ENCODE measurements around the gene ANO7.
"Not testable (repeated sequence)": the region's sequence is repeated elsewhere in the genome, so short reads cannot be mapped to it uniquely, and the experiment has no call there.

Gene ANO7

DNA sequence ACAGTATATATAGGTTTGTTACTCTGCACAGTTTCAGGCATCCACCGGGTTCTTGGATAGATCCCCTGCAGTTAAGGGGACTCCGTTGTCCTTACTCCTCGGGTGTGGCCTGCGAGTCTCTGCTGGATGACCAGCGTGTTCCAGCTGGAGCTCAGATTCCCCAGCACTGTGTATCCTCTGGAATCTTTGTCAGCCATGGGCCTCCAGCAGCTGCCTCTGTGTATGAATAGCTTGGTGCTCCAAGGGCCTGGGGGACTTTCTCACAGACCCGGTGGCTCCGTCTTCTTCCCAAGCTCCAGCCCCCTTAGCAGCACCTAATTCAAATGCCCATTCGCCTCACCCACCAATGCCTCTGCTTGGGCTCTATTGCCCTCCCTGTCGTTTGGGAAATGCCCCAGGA, 6.3 kb downstream of the ANO7 start:
- no peak for DNase-seq

DNA sequence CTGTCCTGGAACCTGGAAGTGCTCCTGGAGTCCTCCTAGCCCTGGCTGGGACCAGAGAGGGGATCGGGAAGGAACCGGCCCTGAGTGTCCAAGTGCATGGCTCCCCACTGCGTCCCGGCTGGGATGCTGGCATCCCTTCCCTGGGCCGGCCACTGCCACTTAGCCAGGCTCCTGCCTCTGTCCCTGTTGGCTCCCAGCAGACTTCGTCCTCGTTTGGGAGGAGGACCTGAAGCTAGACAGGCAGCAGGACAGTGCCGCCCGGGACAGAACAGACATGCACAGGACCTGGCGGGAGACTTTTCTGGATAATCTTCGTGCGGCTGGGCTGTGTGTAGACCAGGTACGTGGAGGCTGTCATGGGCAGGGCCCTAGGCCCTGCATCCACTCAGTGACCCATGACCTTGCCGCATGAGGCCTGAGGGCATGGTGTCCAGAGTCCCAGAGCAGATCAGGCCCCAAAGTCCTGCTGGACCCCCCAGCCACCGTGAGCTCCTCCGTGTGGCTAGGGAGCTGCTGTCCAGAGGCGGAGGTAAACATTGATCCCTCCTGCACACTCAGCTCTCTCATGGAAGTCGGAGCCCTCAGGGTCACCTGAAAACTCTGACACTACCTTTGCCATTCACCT, 7.1 kb downstream of the ANO7 start:
- DNase-seq, result no peak

DNA sequence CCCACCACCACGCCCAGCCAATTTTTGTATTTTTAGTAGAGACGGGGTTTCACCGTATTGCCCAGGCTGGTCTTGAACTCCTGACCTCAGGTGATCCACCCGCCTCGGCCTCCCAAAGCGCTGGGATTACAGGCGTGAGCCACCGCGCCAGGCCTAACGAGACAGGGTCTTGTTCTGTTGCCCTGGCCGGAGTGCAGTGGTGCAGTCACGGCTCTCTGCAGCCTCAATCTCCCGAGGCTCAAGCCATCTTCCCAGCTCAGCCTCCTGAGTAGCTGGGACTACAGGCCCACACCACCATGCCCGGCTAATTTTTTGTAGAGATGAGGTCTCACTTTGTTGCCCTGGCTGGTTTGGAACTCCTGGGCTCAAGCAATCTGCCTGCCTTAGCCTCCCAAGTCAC, 8.8 kb downstream of the ANO7 start:
- not testable (repeated sequence) for DNase-seq

DNA sequence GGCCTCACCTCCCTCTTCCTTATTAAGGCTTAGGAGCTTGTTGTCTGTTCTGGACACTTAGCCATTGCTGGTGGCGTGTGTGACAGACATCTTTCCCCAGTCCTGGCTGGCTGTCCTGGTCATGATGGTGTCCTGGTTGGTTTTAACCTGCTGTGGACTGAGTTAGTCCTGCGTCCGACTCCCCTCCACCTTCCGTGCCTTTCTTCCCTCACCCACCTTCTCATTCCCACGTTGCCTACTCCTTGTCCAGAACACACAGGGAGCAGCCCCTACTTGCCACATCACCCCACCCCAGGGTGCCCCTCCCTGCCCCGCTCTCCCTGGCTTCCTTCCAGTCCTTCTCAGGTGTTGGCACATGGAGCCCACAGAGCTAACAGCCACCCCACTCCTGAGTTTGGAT, 9.5 kb downstream of the ANO7 start:
- no peak for DNase-seq

DNA sequence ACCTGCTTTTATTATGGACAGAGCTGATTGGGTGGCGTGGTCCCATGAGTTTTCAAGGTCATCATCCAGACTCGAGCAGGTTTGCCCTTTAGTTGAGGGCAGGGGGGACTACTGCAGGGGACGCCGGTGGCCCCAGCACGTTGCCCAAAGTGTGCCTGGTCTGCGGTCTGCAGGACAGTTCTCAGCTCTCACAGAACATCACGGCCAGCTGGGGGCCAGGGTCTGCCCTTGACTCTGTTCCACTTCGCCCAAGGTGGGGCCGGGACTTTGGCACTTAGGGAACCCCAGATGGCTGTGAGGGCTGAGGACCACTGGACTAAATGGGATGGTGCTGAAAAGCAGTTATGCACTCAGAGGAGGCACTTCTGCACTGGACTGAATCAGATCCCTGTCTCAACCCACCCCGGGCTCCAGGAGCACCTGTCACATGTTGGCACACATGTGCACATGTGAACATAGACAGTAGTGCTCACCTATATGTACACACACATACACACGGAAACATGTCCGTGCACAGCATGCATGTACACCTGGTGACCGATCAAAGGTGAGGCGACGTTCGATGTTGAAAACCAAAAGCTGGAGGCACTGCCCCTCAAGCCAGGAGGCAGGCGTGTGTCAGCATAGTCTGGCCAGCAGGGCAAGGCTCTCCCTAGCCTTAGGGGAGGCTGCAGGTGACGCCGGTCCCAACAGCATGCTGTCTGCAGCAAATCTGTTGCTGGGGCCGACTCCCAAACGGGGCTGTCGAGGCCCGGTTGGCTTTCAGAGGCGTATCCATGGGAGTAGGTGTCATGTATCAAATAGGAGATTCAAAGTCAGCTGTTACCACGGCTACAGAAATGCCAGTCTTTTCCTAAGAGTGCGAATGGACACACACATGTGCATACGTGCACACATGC, 10.2 kb downstream of the ANO7 start:
- no peak for DNase-seq

DNA sequence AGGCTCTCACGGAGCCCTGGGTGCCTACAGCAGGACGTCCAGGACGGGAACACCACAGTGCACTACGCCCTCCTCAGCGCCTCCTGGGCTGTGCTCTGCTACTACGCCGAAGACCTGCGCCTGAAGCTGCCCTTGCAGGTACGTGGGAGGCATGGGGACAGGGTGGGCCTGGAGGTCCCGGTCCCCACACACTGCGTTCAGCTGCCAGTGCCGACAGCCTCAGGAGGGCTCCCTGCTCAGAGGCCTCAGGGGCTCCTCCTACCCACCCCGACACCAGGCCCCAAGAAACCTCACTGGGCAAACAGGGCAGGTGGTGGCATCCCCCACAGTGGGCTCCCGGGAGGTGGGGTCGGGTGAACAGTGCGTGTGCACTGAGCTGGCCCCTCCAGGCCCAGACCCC, 10.8 kb downstream of the ANO7 start:
- DNase-seq, result no peak

DNA sequence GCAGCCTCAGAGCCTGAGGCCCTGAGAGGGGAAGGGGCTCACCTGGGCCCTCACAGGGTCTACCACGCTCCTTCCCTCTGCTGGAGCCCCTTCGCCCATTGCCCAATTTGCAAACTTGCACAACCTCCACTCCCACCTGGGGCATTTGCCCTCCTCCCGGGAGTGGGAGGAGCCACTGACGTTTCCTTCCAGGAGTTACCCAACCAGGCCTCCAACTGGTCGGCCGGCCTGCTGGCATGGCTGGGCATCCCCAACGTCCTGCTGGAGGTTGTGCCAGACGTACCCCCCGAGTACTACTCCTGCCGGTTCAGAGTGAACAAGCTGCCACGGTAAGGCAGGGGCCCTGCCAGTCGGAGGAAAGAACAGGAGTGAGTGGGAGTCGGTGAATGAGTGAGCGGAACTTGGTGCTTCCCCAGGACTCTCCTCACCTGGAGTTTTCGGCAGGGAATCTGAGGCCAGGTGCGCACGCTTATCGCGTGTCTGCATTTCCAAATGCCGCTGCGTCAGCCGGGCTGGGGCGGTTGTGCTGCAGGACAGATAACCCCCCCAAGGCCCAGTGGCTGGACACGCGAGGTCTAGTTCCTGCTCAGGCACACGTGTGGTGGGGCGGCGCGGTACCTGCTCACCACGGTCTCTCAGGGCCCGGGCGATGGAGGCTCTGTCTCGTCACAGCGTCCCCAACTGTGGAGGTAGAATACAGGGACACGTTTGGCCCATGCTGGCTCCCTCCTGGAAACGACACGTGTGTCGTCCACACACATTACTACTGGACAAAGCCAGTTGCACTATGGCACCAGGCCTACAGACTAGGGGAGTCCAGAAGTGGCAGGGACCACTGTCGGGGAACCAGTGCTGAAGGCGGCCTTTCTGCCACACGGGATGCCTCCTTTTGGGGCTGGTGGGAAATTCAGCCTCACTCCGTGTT, 11.7 kb downstream of the ANO7 start:
- DNase-seq, result no peak

DNA sequence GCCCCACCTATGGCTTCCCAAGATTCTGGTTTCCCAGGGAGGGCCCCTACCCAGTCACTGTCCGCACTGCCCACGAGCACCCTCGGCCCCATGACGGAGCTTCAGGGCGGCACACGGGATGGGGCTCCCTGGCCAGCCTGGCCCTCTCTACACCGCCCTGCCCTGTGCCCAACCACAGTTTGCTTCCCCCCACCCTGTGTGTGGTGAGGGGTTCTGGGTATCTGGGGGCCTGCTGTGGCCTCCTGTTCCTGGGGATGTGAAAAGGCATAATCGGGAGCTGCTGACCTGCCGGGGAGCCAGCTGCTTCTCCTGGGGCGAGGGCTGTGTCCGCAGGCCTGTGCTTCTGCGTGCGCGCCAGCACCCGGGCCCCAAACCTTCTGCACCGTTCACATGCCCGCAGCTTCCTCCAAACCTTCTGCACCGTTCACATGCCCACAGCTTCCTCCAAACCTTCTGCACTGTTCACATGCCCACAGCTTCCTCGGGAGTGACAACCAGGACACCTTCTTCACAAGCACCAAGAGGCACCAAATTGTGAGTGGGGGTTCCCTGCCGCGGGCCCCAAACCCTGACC, 12.4 kb downstream of the ANO7 start:
- DNase-seq, result no peak

DNA sequence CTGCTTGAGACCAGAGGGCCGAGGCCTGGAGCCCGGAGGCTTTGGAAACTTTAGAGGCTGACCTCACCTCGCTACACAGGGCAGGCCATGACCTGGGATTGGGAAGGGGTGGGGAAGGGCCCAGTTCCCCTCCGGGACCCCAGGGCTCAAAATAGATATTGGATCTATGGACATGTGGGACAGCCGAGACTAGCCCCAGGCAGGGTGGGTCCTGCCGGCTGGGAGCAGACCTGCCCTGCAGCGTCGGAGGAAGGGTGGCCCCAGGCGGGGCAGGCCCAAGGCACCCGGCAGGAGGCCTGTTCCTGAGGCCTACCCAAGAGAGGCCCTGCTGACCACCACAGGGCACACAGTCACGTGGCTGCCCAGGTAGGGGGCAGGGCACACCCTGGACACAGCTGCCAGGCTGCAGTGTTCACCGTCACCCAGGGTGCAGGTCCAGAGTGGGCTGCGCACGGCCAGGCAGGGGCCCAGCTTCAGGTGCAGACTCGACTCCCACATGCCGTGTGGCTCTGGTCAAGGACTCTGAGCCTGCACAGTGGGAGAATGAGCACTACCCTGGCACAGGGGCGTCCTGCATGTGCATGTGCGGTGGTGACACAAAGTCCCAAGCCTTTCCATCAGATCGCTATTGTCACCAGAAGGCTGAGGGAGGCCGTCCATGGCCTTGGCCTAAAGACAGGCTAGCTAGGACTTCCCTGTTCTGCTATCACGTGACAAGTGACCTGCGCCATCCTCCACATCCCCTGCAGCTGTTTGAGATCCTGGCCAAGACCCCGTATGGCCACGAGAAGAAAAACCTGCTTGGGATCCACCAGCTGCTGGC, 13.2 kb downstream of the ANO7 start:
- no peak for DNase-seq

DNA sequence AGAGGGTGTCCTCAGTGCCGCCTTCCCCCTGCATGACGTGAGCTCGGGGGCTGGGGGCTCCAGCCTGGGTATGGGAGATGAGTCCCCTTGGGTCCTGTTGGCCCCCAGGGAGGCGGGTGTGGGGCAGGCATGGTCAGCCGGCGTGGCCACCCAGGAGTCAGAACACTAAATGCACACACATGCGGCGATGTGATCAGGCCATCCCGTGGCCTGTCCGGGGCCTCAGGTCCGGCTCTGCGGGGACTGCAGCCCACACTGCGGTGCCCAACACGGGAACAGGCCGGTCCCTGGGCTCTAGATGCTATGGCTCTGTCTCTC, 13.8 kb downstream of the ANO7 start:
- no peak for DNase-seq

DNA sequence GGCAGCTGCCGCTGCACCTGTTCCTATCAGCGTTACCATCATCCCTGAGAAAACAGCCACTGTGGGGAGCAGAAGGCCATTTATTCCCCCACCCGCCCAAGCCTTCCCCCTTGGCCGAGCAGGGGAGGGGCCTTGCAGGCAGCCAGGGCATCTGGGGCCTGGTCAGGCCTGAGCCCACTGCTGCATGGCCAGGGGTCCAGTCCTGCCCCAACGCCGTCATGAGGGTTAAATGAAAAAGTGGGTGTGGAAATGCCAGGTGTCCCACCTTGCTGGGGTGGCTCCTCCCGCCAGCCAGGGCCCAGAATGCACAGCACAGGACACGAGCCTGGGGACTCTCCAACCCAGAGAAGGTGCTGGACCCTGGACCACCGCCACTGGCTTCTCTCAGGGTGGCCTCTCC, 14.2 kb downstream of the ANO7 start:
- DNase-seq, result no peak

DNA sequence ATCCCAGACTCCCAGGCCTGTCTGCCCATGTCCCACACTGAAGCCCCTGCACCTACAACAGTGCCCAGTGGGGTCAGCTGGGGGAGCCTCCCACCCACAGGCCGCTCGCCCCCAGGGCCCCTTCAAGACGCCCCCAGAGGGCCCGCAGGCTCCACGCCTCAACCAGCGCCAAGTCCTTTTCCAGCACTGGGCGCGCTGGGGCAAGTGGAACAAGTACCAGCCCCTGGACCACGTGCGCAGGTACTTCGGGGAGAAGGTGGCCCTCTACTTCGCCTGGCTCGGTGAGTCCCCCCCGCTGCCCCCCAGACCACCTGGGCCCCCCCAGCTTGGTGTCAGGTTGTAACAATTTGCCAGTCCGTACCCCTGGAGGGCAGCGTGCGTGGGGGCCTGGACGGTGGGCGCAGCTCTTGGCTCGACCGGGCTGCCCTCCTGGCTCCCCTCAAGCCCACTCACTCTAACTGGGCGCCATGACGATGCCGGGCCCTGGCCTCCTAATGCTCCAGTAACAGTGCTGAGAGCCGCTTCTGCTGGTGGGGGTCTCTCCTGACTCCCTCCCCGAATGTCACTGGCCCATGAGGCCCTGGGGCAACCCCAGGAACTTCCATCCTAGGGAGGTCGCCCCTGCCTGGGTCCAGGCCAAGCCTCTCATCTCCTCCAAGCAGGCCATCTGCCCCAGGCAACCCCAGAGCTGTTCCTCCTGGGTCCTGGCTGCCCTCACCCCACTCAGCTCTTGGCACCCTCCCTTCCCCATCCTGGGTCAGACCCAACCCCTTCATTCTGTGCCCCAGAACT, 14.9 kb downstream of the ANO7 start:
- DNase-seq, result no peak

DNA sequence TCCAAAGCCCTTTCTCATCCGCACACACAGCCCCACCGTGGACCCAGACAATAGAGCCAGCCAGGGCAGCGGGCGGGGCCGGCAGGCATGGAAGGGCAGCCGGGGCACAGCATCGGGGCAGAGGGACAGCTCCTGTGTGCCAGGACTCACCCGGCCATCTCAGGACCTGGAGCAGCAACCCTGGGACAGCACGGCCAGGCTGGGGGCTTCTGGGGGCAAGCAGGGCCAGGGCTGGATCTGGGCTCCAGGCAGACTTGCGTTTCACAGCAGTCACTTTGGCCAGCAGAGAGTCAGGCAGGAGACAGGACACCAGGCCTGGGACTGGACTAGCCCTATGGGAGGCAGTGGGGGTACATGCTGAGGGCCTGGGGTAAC, 15.5 kb downstream of the ANO7 start:
- no peak for DNase-seq

DNA sequence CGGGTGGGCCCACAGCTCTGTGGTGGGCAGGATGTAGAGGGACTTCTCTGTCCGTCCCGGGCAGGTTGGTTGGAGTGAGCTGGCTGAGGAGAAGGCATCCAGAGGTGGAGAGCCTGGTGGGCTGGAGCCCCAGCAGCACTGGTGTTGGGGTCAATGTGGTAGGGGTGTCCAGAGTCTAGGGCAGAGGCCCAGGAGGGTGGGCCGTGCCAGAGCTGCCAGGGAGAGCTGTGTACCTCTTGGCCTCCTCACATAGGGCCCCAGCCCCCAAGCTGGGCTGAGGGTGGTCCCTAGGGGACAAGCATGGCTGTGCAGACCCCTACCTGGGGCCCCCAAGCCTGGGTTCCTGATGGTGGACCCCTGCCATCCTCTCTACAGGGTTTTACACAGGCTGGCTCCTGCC, 16.0 kb downstream of the ANO7 start:
- no peak for DNase-seq

DNA sequence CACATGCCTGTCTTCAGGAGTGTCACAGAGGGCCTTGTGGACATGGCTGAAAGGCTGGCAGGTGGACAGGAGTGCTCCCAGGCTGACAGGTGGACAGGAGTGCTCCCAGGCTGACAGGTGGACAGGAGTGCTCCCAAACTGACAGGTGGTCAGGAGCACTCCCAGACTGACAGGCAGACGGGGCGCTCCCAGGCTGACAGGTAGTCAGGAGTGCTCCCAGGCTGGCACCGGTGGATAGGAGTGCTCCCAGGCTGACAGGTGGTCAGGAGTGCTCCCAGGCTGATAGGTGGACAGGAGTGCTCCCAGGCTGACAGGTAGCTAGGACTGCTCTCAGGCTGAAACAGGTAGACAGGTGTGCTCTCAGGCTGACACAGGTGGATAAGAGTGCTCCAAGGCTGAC, 16.6 kb downstream of the ANO7 start:
- DNase-seq, result no peak

DNA sequence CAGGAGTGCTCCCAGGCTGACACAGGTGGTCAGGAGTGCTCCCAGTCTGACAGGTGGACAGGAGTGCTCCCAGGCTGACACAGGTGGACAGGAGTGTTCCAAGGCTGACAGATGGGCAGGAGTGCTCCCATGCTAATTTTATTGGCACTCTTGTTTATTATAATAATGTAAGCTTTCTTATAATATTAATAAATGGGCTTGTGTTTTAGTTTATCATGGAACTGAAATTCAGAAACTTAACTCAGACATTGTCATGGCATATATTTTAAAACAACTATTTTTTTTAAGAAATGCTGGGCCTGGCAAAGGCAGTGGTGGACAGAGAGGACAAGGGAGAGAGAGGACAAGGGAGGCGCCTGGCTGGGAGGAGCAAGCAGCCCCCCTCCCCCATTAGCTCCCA, 18.7 kb downstream of the ANO7 start:
- DNase-seq, result no peak

DNA sequence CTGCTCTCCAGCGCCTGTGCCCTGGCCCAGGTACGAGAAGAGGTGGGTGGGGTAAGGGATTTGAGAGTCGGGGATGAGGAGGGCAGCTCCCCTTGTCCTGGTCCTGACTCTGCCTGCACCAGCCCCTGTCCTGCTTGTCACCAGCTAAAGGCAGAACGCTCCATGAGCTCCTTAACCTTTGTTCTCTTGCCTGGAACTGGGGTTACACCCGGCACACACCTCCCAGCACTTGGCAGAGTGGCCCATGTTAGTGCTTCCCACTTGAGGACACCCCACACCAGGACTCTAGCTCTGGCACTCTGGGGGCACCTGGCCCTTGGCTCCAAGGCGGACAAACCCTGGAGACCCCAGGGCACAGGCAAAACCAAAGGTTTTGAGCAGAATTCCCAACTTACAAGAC, 19.2 kb downstream of the ANO7 start:
- no peak for DNase-seq

DNA sequence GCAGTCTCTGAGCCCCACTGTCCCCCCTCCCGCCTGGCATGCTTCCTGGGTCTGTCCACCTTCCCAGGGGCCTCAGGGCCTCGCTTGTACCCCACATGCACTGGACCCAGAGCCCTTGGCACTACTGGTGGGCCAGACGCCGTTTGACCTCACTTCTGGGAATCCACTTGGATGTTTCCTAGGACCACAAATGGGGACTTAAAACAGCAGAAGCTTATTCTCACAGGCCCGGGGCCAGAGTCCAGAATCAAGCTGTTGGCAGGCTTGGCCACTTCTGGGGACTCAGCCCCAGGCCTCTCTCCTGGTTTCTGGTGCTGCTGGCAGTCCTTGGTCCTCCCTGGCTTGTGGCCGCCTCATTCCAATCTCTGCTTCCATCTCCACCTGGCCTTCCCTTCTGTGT, 19.6 kb downstream of the ANO7 start:
- DNase-seq, result no peak

DNA sequence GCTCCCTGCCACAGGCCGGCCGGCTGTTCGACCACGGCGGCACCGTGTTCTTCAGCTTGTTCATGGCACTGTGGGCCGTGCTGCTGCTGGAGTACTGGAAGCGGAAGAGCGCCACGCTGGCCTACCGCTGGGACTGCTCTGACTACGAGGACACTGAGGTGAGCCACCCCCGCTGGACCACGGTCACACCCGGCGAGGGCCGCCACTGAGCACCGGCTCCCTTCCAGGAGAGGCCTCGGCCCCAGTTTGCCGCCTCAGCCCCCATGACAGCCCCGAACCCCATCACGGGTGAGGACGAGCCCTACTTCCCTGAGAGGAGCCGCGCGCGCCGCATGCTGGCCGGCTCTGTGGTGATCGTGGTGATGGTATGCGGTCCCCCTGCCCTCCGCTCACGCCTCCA, 20.8 kb downstream of the ANO7 start:
- no peak for DNase-seq

DNA sequence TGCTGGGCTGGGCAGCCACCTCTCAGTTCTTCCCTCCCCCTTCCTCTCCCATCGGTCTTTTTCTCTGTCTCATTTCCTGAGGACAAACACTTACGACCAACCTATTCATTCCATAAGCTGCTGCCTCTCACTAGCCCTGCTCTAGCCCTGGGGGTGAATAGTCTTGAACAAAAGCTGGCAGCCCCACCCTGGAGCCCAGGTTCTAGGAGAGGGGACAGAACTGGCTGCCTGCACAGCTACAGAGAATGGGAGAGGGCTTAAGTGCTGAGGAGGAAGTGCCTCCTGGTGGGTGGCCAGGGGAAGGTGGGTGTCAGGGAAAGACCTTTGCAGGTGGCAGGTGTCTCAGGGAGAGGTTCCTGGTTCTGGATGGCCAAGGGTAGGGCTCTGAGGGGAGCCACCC, 22.8 kb downstream of the ANO7 start:
- no peak for DNase-seq

DNA sequence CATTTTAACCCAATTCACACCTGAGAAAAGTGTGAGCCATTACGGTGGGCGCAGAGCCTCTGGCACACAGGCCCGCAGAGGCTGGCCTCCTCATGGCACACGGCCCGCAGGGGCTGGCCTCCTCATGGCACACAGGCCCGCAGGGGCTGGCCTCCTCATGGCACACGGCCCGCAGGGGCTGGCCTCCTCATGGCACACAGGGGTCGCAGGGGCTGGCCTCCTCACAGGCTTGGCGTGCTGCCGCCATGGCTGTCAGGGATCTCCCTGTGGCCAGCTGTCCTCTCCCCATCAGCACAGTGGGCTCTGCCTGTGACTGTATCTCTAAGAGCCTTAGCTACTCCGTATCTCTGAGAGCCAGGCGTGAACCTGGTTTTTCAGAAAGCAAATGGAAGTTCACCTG, 24.6 kb downstream of the ANO7 start:
- no peak for DNase-seq

DNA sequence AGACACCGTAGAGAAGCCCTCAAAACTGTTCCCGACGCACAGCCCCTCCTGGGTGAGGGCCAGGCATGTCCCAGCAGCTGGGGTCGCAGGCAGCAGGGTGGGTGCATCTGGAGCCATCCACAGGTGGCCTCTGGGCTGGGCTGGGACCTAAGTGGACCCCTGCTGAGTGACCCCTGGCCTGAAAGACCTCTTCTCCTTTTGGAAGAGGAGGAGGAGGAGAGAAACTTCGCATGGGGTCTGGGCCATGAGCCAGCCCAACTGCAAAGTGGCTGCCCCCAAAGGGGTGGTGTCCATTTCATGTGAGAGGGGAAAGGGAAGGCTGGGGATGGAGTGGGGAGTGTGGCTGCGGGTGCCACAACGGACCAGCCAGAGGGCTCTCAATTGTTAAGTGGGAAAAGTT, 25.1 kb downstream of the ANO7 start:
- no peak for DNase-seq
